Aorta (tissue), 5 donors: ENCODE results near the gene TMEM106C. TPM values are rescaled to one million over a fixed set of nuclear protein-coding genes. Genes with fewer than 3 reads are reported as not detected.

ENCODE experiments used
- ATAC-seq: fragments of 200-7000 bp; cut with Tn5 transposase; one replicate; pipeline ENCODE4 v1.9.1; 2022; ENCODE audit warnings: moderate library complexity; ENCODE audit not compliant: low FRiP score
- DNase-seq, 2 donors: peaks; one replicate each; pipeline ENCODE4 v3.0.0-alpha.2; 2020
- H3K27ac ChIP-seq, 2 donors: one replicate each; pipeline ENCODE4 v1.5.1; 2013; ENCODE audit warnings: low read length in 2 of 2, mild to moderate bottlenecking in 2 of 2, moderate library complexity in 2 of 2, control low read depth in 1 of 2, inconsistent platforms in 1 of 2, low read depth in 1 of 2
- H3K27me3 ChIP-seq, 2 donors: one replicate each; pipeline ENCODE4 v1.6.1; 2013; ENCODE audit warnings: control low read depth in 1 of 2, low read length in 1 of 2, mild to moderate bottlenecking in 1 of 2, moderate library complexity in 1 of 2; ENCODE audit not compliant: insufficient read depth in 2 of 2, control insufficient read depth in 1 of 2
- H3K36me3 ChIP-seq, 2 donors: one replicate each; pipeline ENCODE4 v1.6.1; 2013; ENCODE audit warnings: control low read depth in 1 of 2, low read length in 1 of 2, mild to moderate bottlenecking in 1 of 2; ENCODE audit not compliant: insufficient read depth in 2 of 2, control insufficient read depth in 1 of 2
- H3K4me1 ChIP-seq, 2 donors: one replicate each; pipeline ENCODE4 v1.6.1; 2013; ENCODE audit warnings: low read length in 2 of 2, control low read depth in 1 of 2, mild to moderate bottlenecking in 1 of 2, moderate library complexity in 1 of 2; ENCODE audit not compliant: insufficient read depth in 2 of 2, control insufficient read depth in 1 of 2
- H3K4me3 ChIP-seq, 2 donors: one replicate each; pipeline ENCODE4 v1.5.1; 2013; ENCODE audit warnings: low read length in 2 of 2, control low read depth in 1 of 2, mild to moderate bottlenecking in 1 of 2
- H3K9me3 ChIP-seq: one replicate; pipeline ENCODE4 v1.6.1; 2013; ENCODE audit warnings: mild to moderate bottlenecking, low read length; ENCODE audit not compliant: control insufficient read depth
- WGBS, 2 donors: extraction: QIAGEN DNeasy Blood & Tissue Kit; methylation state at CpG; one replicate each; pipeline ENCODE4 v1.1.7; 2013; 5-methylcytosine and 5-hydroxymethylcytosine counted together
- intact Hi-C, 2 donors: fragments of 100-400 bp; cut with DNase I; formaldehyde crosslinking; loops; one replicate each; pipeline versions ENCODE4 v1.14.2 to v1.15.0; 2022
- polyA plus RNA-seq, 2 donors: library from polyadenylated mRNA; stranded (reverse); fragments of 200-250 nt; gene quantifications; one replicate each; pipeline ENCODE4 v1.2.3, GENCODE V29; 2013
- total RNA-seq, 2 donors: library from RNA; stranded (reverse); fragmentation: NEBNext Ultra II Directional; extraction: Animal tissue kit (Norgen Biotek cat#: 25700); gene quantifications; one replicate each; pipeline ENCODE4 v1.2.1, GENCODE V29; 2021
- donor health status: healthy with polysubstance abuse.
- donor health status: Bipolar disorder and iron deficiency.
- donor health status: DM: no; HTN: no; CAD: no.
- donor health status: DM: no; HTN: no; CAD: no.
- donor health status: DM: yes; HTN: yes; CAD: no.

Gene TMEM106C
- total and polyA plus RNA-seq, 4 donors = 56.3 to 220 (median 69.5) TPM

- Histone ChIP-seq H3K4me3 (no peak overlapping the region), H3K27ac (no peak overlapping the region), H3K4me1 (no peaks in the 10 kb centered on the region), H3K9me3 (no peaks in the 10 kb centered on the region), H3K27me3 (peaks cover 0 to 1% of the 10 kb centered on the region in 2 donors), H3K36me3 (no peaks in the 10 kb centered on the region)
- intact Hi-C loops = no loop called here
- DNase-seq (no peak), ATAC-seq (no peak)
- 70 to 71% methylated on average over 7 of the region's 7 CpGs for WGBS, 2 donors
Measured at GRCh38 chr12:48010366-48010970, 47.1 kb downstream of the TMEM106C start.

- WGBS, 2 donors = 68 to 71% methylated on average over 8 of the region's 8 CpGs
- Histone ChIP-seq H3K27ac (no peak overlapping the region), H3K36me3 (no peaks in the 10 kb centered on the region), H3K4me3 (no peak overlapping the region), H3K4me1 (no peaks in the 10 kb centered on the region), H3K9me3 (no peaks in the 10 kb centered on the region), H3K27me3 (peaks cover 0 to 1% of the 10 kb centered on the region in 2 donors)
- intact Hi-C loops = no loop called here
- DNase-seq (no peak), ATAC-seq (no peak)
Measured at GRCh38 chr12:48012070-48012469, 48.7 kb downstream of the TMEM106C start.

DNA sequence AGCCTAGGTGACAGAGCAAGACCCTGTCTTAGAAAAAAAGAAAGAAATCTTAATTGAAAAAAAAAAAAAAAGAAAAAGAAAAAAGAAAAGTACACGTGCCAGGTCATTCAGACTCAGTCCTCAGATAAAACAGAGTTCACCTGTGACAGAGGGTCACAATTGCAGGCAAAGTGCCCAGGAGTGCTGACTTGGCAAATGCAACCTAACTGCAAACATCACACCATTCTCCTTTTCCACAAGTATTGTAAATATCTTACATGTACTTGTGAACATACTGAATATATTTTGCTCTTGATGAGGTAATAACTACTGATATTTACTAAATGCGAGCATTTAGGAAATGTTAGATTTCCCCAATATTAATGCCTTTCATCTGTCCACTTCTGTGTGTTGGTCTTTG, 49.9 kb downstream of the TMEM106C start:
- Histone ChIP-seq H3K4me3 (no peak overlapping the region), H3K27me3 (peaks cover 0 to 1% of the 10 kb centered on the region in 2 donors), H3K36me3 (no peaks in the 10 kb centered on the region), H3K27ac (no peak overlapping the region), H3K4me1 (no peaks in the 10 kb centered on the region), H3K9me3 (no peaks in the 10 kb centered on the region)
- 68% methylated on average over 2 of the region's 2 CpGs for WGBS, 2 donors
- no peak for ATAC-seq
- DNase-seq = no peak
- intact Hi-C loops = no loop called here

- peaks cover 0 to 1% of the 10 kb centered on the region in 2 donors for H3K27me3 ChIP-seq
- no peak overlapping the region for H3K4me3 ChIP-seq
- intact Hi-C loops = no loop called here
- WGBS, 2 donors = 52 to 54% methylated on average over 1 of the region's 1 CpG
- no peaks in the 10 kb centered on the region for H3K9me3 ChIP-seq
- no peak for ATAC-seq
- H3K36me3 ChIP-seq = no peaks in the 10 kb centered on the region
- DNase-seq = no peak
- H3K27ac ChIP-seq = no peak overlapping the region
- H3K4me1 ChIP-seq = no peaks in the 10 kb centered on the region
Measured at GRCh38 chr12:48015129-48015528, 51.7 kb downstream of the TMEM106C start.

- intact Hi-C loops = no loop called here
- WGBS, 2 donors = 90% methylated on average over 7 of the region's 7 CpGs
- ATAC-seq = no peak
Measured at GRCh38 chr12:48015954-48016353, 52.6 kb downstream of the TMEM106C start.

GRCh38 chr12:48016373-48017020, 53.1 kb downstream of the TMEM106C start:
- DNase-seq (no peak), ATAC-seq (no peak)
- no peaks in the 10 kb centered on the region for H3K36me3 ChIP-seq
- no peaks in the 10 kb centered on the region for H3K4me1 ChIP-seq
- no peaks in the 10 kb centered on the region for H3K27me3 ChIP-seq
- 63 to 69% methylated on average over 8 of the region's 8 CpGs for WGBS, 2 donors
- intact Hi-C loops = no loop called here
- no peak overlapping the region for H3K27ac ChIP-seq
- no peaks in the 10 kb centered on the region for H3K9me3 ChIP-seq
- no peak overlapping the region for H3K4me3 ChIP-seq

More at GRCh38 chr12:48015954-48016353, 52.6 kb downstream of the TMEM106C start:
- Histone ChIP-seq H3K9me3 (no peaks in the 10 kb centered on the region), H3K27ac (no peak overlapping the region), H3K4me1 (no peaks in the 10 kb centered on the region), H3K4me3 (no peak overlapping the region), H3K36me3 (no peaks in the 10 kb centered on the region), H3K27me3 (peaks cover 0 to 1% of the 10 kb centered on the region in 2 donors)
- DNase-seq = no peak

- H3K4me1 ChIP-seq = no peaks in the 10 kb centered on the region
- 66 to 67% methylated on average over 5 of the region's 5 CpGs for WGBS, 2 donors
- H3K4me3 ChIP-seq = no peak overlapping the region
- intact Hi-C loops = no loop called here
- no peaks in the 10 kb centered on the region for H3K27me3 ChIP-seq
- no peak for ATAC-seq
- H3K9me3 ChIP-seq = no peaks in the 10 kb centered on the region
- H3K27ac ChIP-seq = no peak overlapping the region
- no peaks in the 10 kb centered on the region for H3K36me3 ChIP-seq
- no peak for DNase-seq
Measured at GRCh38 chr12:48017496-48017895, 54.1 kb downstream of the TMEM106C start.

DNA sequence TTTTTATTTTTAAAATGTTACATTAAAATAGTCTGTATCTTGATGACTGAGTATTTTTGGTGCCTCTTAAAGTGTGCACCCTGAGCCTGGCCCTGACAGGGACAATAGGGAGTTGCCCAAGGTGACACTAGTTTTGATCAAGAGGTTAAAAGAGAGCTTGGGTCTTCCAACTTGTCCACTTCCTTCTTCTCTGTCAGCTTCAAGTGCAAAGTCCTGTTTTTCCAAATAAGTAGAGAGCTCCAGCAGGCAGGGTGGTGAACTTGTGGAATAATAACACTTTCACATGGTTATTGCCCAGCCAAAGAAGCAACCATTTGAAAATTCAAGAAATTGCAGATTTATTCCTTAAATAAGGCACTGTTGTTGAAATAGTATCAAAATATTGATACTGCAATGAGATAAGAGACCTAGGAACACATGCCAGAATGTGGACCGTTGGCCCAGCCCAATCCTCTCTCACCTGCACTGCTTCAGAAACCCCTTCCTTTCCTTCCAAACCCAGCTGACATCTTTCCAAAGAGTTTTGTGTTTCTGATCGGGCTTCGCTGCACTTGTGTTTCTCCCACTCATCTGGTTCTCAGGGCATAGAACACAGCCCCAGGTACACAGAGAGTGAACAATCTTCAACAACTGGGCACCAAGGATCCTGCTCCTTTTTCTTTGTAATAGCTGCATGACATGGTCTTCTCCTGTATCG, 54.7 kb downstream of the TMEM106C start:
- intact Hi-C loops = no loop called here
- no peaks in the 10 kb centered on the region for H3K36me3 ChIP-seq
- no peak for DNase-seq
- H3K4me1 ChIP-seq = no peaks in the 10 kb centered on the region
- no peak for ATAC-seq
- H3K9me3 ChIP-seq = peaks cover 1% of the 10 kb centered on the region
- H3K4me3 ChIP-seq = no peak overlapping the region
- WGBS, 2 donors = 72 to 79% methylated on average over 4 of the region's 4 CpGs
- H3K27me3 ChIP-seq = no peaks in the 10 kb centered on the region
- H3K27ac ChIP-seq = no peak overlapping the region
